Vagina (tissue), 2 donors: ENCODE measurements around the gene VSTM2B. TPM values are rescaled to one million over a fixed set of nuclear protein-coding genes. Genes with fewer than 3 reads are reported as not detected.

Experiments
- DNase-seq, 2 donors: peaks; one replicate each; pipeline ENCODE4 v3.0.0-alpha.2; 2017; ENCODE audit errors: extremely low spot score in 2 of 2
- H3K27ac ChIP-seq: fragments of 200-600 bp; sonication (generic); one replicate; pipeline ENCODE4 v1.5.1; 2019
- H3K27me3 ChIP-seq: fragments of 200-600 bp; sonication (generic); one replicate; pipeline ENCODE4 v1.5.1; 2019
- H3K36me3 ChIP-seq, 2 donors: fragments of 200-600 bp; sonication (generic); one replicate each; pipeline ENCODE4 v1.5.1; 2017 to 2019
- H3K4me1 ChIP-seq: fragments of 200-600 bp; sonication (generic); one replicate; pipeline ENCODE4 v1.5.1; 2019
- H3K4me3 ChIP-seq, 2 donors: fragments of 200-600 bp; sonication (generic); 1 replicate in 1 of 2; 2 replicates in 1 of 2; pipeline ENCODE4 v1.5.1; 2016 to 2019
- H3K9me3 ChIP-seq: fragments of 200-600 bp; sonication (generic); one replicate; pipeline ENCODE4 v1.5.1; 2019
- POLR2A ChIP-seq, 2 donors: fragments of 450-650 bp; IDR thresholded peaks; one replicate each; pipeline ENCODE4 v1.6.1; 2017; ENCODE audit warnings: antibody characterized with exemption in 2 of 2, mild to moderate bottlenecking in 2 of 2, moderate library complexity in 2 of 2
- POLR2AphosphoS5 ChIP-seq, 2 donors: sonication (generic); formaldehyde crosslinking; IDR thresholded peaks; one replicate each; pipeline ENCODE4 v1.9.0; 2017; ENCODE audit warnings: antibody characterized with exemption in 2 of 2, mild to moderate bottlenecking in 2 of 2, low read depth in 1 of 2; ENCODE audit not compliant: insufficient read depth in 1 of 2
- intact Hi-C: fragments of 100-400 bp; cut with DNase I; formaldehyde crosslinking; loops from one replicate; pipeline ENCODE4 v1.15.1; 2023
- total RNA-seq: library from RNA; depleted of rRNA; stranded (reverse); fragments of >200 nt; gene quantifications from one replicate; pipeline ENCODE4 v1.2.3, GENCODE V29; 2016
- TF ChIP-seq, protein P1 (sequence below), 3 experiments: fragments of 450-650 bp in 2 of 3; fragments of 200-600 bp in 1 of 3; sonication (generic) in 1 of 3; IDR thresholded peaks; one replicate each; pipeline ENCODE4 v1.5.1; 2017 to 2019; ENCODE audit warnings: antibody characterized with exemption in 3 of 3, mild to moderate bottlenecking in 2 of 3, moderate library complexity in 2 of 3

The VSTM2B gene
- total RNA-seq, 1 donor from 2014 or later = 0.98 TPM

DNA sequence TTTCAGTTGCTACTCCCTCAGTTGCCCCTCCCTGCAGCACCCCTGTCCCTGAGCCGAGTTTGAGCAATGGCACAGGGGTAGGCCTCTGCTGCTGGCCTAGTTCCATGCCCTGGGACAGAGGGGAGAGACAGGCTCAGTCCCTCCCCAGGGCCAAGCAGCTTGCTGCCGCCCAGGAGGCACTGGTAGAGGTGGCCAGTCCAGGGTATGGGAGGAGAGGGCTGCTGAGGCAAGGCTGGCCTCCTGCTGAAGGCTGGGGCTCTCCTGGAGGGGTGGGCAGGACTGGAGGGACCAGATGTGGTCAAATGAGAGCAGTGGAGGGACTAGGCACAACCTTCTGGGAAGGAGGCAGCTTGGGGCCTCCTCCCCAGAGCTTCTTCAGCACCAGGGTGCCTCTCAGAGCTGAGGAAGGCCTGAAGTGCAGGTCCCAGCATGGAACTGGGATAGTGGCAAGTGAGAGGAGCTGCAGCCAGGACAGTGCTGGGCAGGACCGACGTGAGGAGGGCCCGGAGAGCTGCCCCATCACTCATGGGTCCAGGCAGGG lies 29.8 kb upstream of the VSTM2B start:
- H3K27me3 ChIP-seq = no peaks in the 10 kb centered on the region
- H3K4me3 ChIP-seq = no peak overlapping the region
- no peaks in the 10 kb centered on the region for H3K36me3 ChIP-seq
- no peaks in the 10 kb centered on the region for H3K4me1 ChIP-seq
- TF ChIP-seq POLR2A (IDR thresholded peaks at IDR 0.05) (no peak), POLR2AphosphoS5 (IDR thresholded peaks at IDR 0.05; ENCODE audit: insufficient read depth in 1 of 2, low read depth in 1 of 2) (no peak)
- TF ChIP-seq, protein P1, sequence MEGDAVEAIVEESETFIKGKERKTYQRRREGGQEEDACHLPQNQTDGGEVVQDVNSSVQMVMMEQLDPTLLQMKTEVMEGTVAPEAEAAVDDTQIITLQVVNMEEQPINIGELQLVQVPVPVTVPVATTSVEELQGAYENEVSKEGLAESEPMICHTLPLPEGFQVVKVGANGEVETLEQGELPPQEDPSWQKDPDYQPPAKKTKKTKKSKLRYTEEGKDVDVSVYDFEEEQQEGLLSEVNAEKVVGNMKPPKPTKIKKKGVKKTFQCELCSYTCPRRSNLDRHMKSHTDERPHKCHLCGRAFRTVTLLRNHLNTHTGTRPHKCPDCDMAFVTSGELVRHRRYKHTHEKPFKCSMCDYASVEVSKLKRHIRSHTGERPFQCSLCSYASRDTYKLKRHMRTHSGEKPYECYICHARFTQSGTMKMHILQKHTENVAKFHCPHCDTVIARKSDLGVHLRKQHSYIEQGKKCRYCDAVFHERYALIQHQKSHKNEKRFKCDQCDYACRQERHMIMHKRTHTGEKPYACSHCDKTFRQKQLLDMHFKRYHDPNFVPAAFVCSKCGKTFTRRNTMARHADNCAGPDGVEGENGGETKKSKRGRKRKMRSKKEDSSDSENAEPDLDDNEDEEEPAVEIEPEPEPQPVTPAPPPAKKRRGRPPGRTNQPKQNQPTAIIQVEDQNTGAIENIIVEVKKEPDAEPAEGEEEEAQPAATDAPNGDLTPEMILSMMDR (IDR thresholded peaks at IDR 0.05) = no peak
- no peak for DNase-seq
- H3K9me3 ChIP-seq = no peaks in the 10 kb centered on the region
- H3K27ac ChIP-seq = no peak overlapping the region
- intact Hi-C loops = no loop called here

DNA sequence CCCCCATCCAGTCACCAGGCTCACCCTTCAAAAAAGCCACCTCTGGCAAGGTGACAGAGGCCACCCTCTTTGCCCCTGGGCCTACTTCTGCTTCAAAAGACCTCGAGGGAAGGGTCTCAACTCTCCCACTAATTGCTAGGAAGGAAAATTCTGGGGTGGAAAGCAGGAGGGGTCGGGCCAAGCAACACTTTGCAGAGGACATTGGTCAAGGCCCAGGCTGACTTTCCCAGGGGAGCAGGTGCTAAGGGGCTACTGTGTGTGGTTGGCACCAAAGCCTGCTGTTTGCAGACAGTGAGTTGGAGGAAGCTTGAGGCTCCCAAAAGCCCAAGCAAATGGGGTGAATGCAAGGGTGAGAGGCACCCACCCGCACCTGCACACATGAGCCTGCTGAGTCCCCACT lies 28.6 kb upstream of the VSTM2B start:
- intact Hi-C loops = no loop called here

DNA sequence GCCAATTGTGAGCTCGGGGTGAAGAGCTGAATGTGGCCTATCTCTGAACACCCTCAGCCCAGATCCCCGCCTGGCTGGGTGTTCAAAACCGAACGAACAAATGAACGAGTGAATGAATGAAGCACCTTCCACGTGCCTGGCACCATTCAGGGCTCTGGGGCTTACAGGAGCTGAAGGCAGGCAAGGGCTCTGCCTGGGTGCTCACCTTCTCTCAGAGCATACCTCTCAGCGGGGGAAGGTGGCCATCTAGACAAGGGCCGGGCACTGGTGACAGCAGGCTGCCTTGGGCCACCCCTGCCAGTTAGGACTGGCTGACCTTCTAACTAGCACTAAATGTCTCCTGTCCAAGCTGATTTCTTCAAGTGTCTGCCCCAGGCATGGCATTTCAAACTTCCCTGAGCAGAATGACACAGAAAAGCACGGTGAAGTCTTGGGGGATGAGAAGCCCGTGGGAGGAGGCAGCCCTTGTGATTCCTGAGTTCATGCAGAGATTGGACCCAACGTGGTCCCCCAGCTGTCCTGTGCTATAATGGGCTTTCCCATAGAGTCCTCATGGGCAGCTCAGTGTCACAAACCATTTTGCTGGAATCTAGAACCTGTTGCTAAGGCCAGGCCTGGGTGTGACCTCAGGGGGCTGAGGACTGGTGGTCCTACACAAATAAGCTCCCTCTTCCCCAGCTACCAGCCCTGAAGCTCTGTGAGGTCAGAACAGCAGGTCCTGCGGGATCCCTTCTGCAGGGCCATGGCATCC lies 27.9 kb upstream of the VSTM2B start:
- DNase-seq = no peak
- Histone ChIP-seq H3K9me3 (no peaks in the 10 kb centered on the region), H3K4me1 (no peaks in the 10 kb centered on the region), H3K27me3 (no peaks in the 10 kb centered on the region), H3K27ac (no peak overlapping the region), H3K4me3 (no peak overlapping the region), H3K36me3 (no peaks in the 10 kb centered on the region)
- TF ChIP-seq POLR2AphosphoS5 (IDR thresholded peaks at IDR 0.05; ENCODE audit: insufficient read depth in 1 of 2, low read depth in 1 of 2) (no peak), POLR2A (IDR thresholded peaks at IDR 0.05) (no peak)
- TF ChIP-seq, protein P1 (IDR thresholded peaks at IDR 0.05) = no peak
- intact Hi-C loops = no loop called here

More for the DNA sequence above, 28.6 kb upstream of the VSTM2B start:
- H3K9me3 ChIP-seq = no peaks in the 10 kb centered on the region
- DNase-seq = no peak
- H3K4me3 ChIP-seq = no peak overlapping the region
- H3K4me1 ChIP-seq = no peaks in the 10 kb centered on the region
- H3K27me3 ChIP-seq = no peaks in the 10 kb centered on the region
- no peak overlapping the region for H3K27ac ChIP-seq
- TF ChIP-seq POLR2A (IDR thresholded peaks at IDR 0.05) = no peak
- TF ChIP-seq, protein P1 (IDR thresholded peaks at IDR 0.05) = no peak
- TF ChIP-seq POLR2AphosphoS5 (IDR thresholded peaks at IDR 0.05; ENCODE audit: insufficient read depth in 1 of 2, low read depth in 1 of 2) = no peak
- no peaks in the 10 kb centered on the region for H3K36me3 ChIP-seq

DNA sequence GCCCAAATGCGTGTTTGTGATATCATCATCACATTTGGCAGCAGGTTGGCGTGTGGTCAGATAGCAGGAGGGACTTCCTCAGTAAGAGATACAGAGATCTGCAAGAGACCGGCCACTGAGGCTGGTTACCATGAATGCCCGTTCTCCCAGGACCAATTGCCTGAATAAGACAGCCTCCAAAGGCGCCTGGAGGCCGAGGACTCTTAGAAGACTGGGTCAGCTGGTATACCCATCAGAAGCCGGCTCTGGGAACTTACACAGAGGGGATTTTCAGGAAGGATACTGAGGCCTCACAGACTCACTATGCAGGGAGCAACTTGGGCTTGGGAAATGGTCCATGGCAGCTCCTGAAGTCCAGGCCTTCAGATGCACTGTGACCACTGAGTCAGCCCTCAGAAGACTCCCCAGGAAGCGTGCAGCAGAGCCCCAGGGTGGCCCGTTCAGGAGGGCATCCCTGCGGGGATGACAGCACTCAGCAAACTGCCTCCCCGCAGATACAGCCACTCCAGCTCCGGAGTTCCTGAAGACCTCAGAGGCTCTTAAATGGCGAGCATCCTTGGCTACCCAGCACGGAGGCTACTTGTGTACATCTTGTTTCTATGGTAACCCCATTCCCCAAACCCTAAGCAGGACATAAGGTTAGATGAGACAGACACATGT lies 26.4 kb upstream of the VSTM2B start:
- no peak for TF ChIP-seq POLR2AphosphoS5 (IDR thresholded peaks at IDR 0.05; ENCODE audit: insufficient read depth in 1 of 2, low read depth in 1 of 2)
- TF ChIP-seq, protein P1 (IDR thresholded peaks at IDR 0.05) = no peak
- no peak for TF ChIP-seq POLR2A (IDR thresholded peaks at IDR 0.05)
- Histone ChIP-seq H3K4me3 (no peak overlapping the region), H3K36me3 (no peaks in the 10 kb centered on the region), H3K27ac (no peak overlapping the region), H3K27me3 (no peaks in the 10 kb centered on the region), H3K4me1 (no peaks in the 10 kb centered on the region), H3K9me3 (no peaks in the 10 kb centered on the region)
- no peak for DNase-seq
- intact Hi-C loops = no loop called here
